ELR (cell line): ENCODE results near the gene ACOT7.
"Not testable (repeated sequence)": the region's sequence is repeated elsewhere in the genome, so short reads cannot be mapped to it uniquely, and the experiment has no call there.

Experiments
- DNase-seq: peaks from one replicate; pipeline ENCODE4 v3.0.0-alpha.2; 2015; ENCODE audit warnings: low read depth

The ACOT7 gene

GRCh38 chr1:6233376-6233775 is 160.2 kb downstream of the ACOT7 start:
- DNase-seq: no peak

- DNase-seq: no peak
Measured at GRCh38 chr1:6225651-6226050, 167.9 kb downstream of the ACOT7 start.

GRCh38 chr1:6224718-6225117 is 168.8 kb downstream of the ACOT7 start:
- DNase-seq: peak; percentile 39

- no peak for DNase-seq
Measured at GRCh38 chr1:6223617-6224016, 169.9 kb downstream of the ACOT7 start.

- DNase-seq: no peak
Measured at GRCh38 chr1:6222636-6223035, 170.9 kb downstream of the ACOT7 start.

GRCh38 chr1:6221210-6221784 is 172.3 kb downstream of the ACOT7 start:
- no peak for DNase-seq

GRCh38 chr1:6220236-6220635 is 173.3 kb downstream of the ACOT7 start:
- peak; percentile 37 for DNase-seq

GRCh38 chr1:6219641-6220040 is 173.9 kb downstream of the ACOT7 start:
- DNase-seq: not testable (repeated sequence)

- no peak for DNase-seq
Measured at GRCh38 chr1:6218375-6219164, 175.0 kb downstream of the ACOT7 start.
